HCT116 (cell line): ENCODE results near the gene SLC43A3.
"Not testable (repeated sequence)": the region's sequence is repeated elsewhere in the genome, so short reads cannot be mapped to it uniquely, and the experiment has no call there.

Source experiments
- CBX3 ChIP-seq: IDR thresholded peaks from 2 replicates; pipeline ENCODE4 v1.6.1; 2012; ENCODE audit warnings: low read depth
- CTCF ChIP-seq, 3 experiments: fragments of 200-600 bp in 1 of 3; sonication (generic) in 1 of 3; IDR thresholded peaks in 2 of 3; conservative IDR thresholded peaks in 1 of 3; 2 replicates each; pipeline ENCODE4 v1.5.1; 2012 to 2017; ENCODE audit warnings: low read depth in 2 of 3, low read length in 2 of 3, antibody characterized with exemption in 1 of 3, borderline replicate concordance in 1 of 3, control low read depth in 1 of 3, mild to moderate bottlenecking in 1 of 3, mixed read lengths in 1 of 3, mixed run types in 1 of 3, moderate library complexity in 1 of 3; ENCODE audit not compliant: insufficient read depth in 1 of 3
- EZH2 ChIP-seq: fragments of 200-600 bp; sonication (generic); IDR thresholded peaks from 2 replicates; pipeline ENCODE4 v1.6.1; 2017; ENCODE audit warnings: antibody characterized with exemption, mixed run types
- POLR2A ChIP-seq: IDR thresholded peaks from 2 replicates; pipeline ENCODE4 v1.7.0; 2011; ENCODE audit warnings: borderline replicate concordance; ENCODE audit not compliant: insufficient read depth, insufficient read length; ENCODE audit errors: extremely low read depth
- REST ChIP-seq: IDR thresholded peaks from 2 replicates; pipeline ENCODE4 v1.6.1; 2012; ENCODE audit warnings: low read depth
- SIN3A ChIP-seq: IDR thresholded peaks from 2 replicates; pipeline ENCODE4 v1.6.1; 2012; ENCODE audit warnings: low read depth
- ZBTB33 ChIP-seq: IDR thresholded peaks from 2 replicates; pipeline ENCODE4 v1.6.1; 2011; ENCODE audit warnings: mild to moderate bottlenecking, low read length, moderate library complexity; ENCODE audit not compliant: insufficient replicate concordance; ENCODE audit errors: extremely low read depth

GRCh38 chr11:57361420-57361819, 65.5 kb downstream of the SLC43A3 start:
- TF ChIP-seq CTCF (IDR thresholded peaks at IDR 0.05 in 2 of 3, conservative IDR thresholded peaks at IDR 0.05 in 1 of 3; ENCODE audit: borderline replicate concordance in 1 of 3, insufficient read depth in 1 of 3, low read depth in 2 of 3, low read length in 2 of 3); ZBTB33; SIN3A; POLR2A; REST; CBX3; EZH2: not testable (repeated sequence)
